Esophagus squamous epithelium (tissue), 4 donors: ENCODE results near the gene ZNF416.

Source experiments
- POLR2A ChIP-seq, 4 donors: fragments of 450-650 bp; IDR thresholded peaks; one replicate each; pipeline ENCODE4 v1.6.1; 2017; ENCODE audit warnings: antibody characterized with exemption in 4 of 4, mild to moderate bottlenecking in 4 of 4, moderate library complexity in 3 of 4
- TF ChIP-seq, protein P1 (sequence below), 6 experiments: fragments of 450-650 bp in 4 of 6; fragments of 200-600 bp in 2 of 6; sonication (generic) in 2 of 6; IDR thresholded peaks; one replicate each; pipeline ENCODE4 v1.5.1; 2016 to 2019; ENCODE audit warnings: antibody characterized with exemption in 6 of 6, mild to moderate bottlenecking in 4 of 6, moderate library complexity in 4 of 6

DNA sequence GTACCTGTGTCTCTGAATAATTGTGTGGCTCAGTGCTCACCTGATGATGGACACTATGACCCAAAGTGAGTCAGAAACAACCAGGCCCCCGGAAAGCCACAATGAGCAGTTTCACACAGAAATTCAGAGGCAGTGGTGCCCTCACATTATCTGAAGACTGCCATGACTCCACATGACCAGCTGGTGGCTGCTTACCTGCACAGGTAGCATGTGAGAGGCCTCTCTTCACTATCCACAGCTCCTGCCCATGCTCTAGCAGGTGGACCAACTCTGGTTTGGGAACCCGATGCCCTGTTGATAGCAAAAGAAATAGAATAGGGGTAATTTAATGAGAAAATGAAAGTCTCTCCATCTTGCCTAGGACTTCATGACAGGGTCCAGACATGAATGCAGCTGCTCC is 26.3 kb downstream of the ZNF416 start:
- TF ChIP-seq, protein P1, sequence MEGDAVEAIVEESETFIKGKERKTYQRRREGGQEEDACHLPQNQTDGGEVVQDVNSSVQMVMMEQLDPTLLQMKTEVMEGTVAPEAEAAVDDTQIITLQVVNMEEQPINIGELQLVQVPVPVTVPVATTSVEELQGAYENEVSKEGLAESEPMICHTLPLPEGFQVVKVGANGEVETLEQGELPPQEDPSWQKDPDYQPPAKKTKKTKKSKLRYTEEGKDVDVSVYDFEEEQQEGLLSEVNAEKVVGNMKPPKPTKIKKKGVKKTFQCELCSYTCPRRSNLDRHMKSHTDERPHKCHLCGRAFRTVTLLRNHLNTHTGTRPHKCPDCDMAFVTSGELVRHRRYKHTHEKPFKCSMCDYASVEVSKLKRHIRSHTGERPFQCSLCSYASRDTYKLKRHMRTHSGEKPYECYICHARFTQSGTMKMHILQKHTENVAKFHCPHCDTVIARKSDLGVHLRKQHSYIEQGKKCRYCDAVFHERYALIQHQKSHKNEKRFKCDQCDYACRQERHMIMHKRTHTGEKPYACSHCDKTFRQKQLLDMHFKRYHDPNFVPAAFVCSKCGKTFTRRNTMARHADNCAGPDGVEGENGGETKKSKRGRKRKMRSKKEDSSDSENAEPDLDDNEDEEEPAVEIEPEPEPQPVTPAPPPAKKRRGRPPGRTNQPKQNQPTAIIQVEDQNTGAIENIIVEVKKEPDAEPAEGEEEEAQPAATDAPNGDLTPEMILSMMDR (IDR thresholded peaks at IDR 0.05), result no peak
- no peak for TF ChIP-seq POLR2A (IDR thresholded peaks at IDR 0.05)
